Peyer's patch (tissue), 4 donors: ENCODE data around the gene BMPR1B. TPM values are rescaled to one million over a fixed set of nuclear protein-coding genes. Genes with fewer than 3 reads are reported as not detected.

Experiments used
- DNase-seq, 3 donors: peaks; one replicate each; pipeline ENCODE4 v3.0.0-alpha.2; 2017 to 2019
- H3K27ac ChIP-seq, 4 donors: fragments of 200-600 bp; sonication (generic); one replicate each; pipeline ENCODE4 v1.5.1; 2016 to 2019
- H3K27me3 ChIP-seq, 2 donors: fragments of 200-600 bp; sonication (generic); one replicate each; pipeline ENCODE4 v1.5.1; 2019
- H3K36me3 ChIP-seq, 3 donors: fragments of 200-600 bp; sonication (generic); one replicate each; pipeline ENCODE4 v1.5.1; 2016 to 2019
- H3K4me1 ChIP-seq, 4 donors: fragments of 200-600 bp; sonication (generic); one replicate each; pipeline ENCODE4 v1.5.1; 2016 to 2019
- H3K4me3 ChIP-seq, 4 donors: fragments of 200-600 bp; sonication (generic); 1 replicate in 3 of 4; 2 replicates in 1 of 4; pipeline ENCODE4 v1.5.1; 2016 to 2019; ENCODE audit warnings: mild to moderate bottlenecking in 1 of 4
- H3K9me3 ChIP-seq, 4 donors: fragments of 200-600 bp; sonication (generic); one replicate each; pipeline ENCODE4 v1.5.1; 2016 to 2019; ENCODE audit warnings: mild to moderate bottlenecking in 1 of 4
- POLR2A ChIP-seq, 2 donors: fragments of 450-650 bp; IDR thresholded peaks; one replicate each; pipeline ENCODE4 v1.5.1; 2017; ENCODE audit warnings: antibody characterized with exemption in 2 of 2, mild to moderate bottlenecking in 2 of 2, moderate library complexity in 2 of 2
- total RNA-seq, 4 donors: library from RNA; depleted of rRNA; stranded (reverse); fragments of >200 nt; gene quantifications; one replicate each; pipeline ENCODE4 v1.1.0, GENCODE V29; 2016
- TF ChIP-seq, protein P1 (sequence below), 6 experiments: fragments of 450-650 bp in 4 of 6; fragments of 200-600 bp in 2 of 6; sonication (generic) in 1 of 6; IDR thresholded peaks; one replicate each; pipeline ENCODE4 v1.5.1; 2017 to 2019; ENCODE audit warnings: antibody characterized with exemption in 6 of 6, mild to moderate bottlenecking in 3 of 6, moderate library complexity in 1 of 6

Gene BMPR1B
- total RNA-seq, 4 donors from 2014 or later: not detected

DNA sequence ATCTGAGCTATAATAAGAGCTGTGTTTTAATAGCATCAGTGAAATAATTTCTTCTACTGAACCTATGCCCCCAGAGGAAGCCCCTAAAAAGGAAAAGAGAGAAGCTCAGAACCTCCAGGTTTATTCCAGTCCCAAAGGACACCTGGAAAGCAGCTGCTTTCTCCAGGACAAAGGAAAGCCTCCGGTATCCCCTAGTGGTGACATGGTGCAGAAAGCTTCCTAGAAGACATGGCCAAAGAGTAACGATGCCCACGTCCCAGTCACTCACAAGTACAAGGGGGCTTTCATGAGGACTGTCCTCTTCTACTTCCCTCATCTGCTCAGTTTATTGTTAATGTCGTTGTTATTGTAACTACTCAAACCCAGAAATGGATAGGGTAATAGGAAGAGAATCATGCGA is 447.1 kb downstream of the BMPR1B start:
- DNase-seq: no peak
- Histone ChIP-seq H3K36me3 (no peaks in the 10 kb centered on the region), H3K4me1 (no peaks in the 10 kb centered on the region), H3K27ac (no peak overlapping the region), H3K27me3 (no peaks in the 10 kb centered on the region), H3K9me3 (no peaks in the 10 kb centered on the region), H3K4me3 (no peak overlapping the region)
- TF ChIP-seq POLR2A (IDR thresholded peaks at IDR 0.05): no peak
- TF ChIP-seq, protein P1, sequence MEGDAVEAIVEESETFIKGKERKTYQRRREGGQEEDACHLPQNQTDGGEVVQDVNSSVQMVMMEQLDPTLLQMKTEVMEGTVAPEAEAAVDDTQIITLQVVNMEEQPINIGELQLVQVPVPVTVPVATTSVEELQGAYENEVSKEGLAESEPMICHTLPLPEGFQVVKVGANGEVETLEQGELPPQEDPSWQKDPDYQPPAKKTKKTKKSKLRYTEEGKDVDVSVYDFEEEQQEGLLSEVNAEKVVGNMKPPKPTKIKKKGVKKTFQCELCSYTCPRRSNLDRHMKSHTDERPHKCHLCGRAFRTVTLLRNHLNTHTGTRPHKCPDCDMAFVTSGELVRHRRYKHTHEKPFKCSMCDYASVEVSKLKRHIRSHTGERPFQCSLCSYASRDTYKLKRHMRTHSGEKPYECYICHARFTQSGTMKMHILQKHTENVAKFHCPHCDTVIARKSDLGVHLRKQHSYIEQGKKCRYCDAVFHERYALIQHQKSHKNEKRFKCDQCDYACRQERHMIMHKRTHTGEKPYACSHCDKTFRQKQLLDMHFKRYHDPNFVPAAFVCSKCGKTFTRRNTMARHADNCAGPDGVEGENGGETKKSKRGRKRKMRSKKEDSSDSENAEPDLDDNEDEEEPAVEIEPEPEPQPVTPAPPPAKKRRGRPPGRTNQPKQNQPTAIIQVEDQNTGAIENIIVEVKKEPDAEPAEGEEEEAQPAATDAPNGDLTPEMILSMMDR (IDR thresholded peaks at IDR 0.05): peak in 1 of 6 experiments; percentile 3
